PC-9 (cell line): ENCODE results near the gene TBC1D22A. TPM values are rescaled to one million over a fixed set of nuclear protein-coding genes. Genes with fewer than 3 reads are reported as not detected.

Experiments used
- BruUV-seq: library from RNA; stranded (reverse); fragments of 400-500 nt; replicated peaks from 2 replicates; lab custom pipeline; 2021; lab: Mats Ljungman, UMichigan
- CTCF ChIA-PET: fragments of 300-600 bp; sonication (Branson Sonifier 250); formaldehyde crosslinking; loops from one replicate; lab custom pipeline; 2022; ENCODE audit warnings: antibody characterized with exemption; lab: Charles Lee
- POLR2A ChIA-PET: fragments of 300-600 bp; sonication (Branson Sonifier 250); formaldehyde crosslinking; loops from one replicate; lab custom pipeline; 2022; ENCODE audit warnings: antibody characterized with exemption; ENCODE audit not compliant: unreplicated experiment; lab: Charles Lee
- DNase-seq, 2 experiments: peaks; one replicate each; pipeline versions ENCODE4 v3.0.0 to v3.0.0-alpha.2; 2015 to 2022; ENCODE audit warnings: mixed read lengths in 1 of 2
- H2AFZ ChIP-seq: fragments of 200-600 bp; sonication (generic); 2 replicates; pipeline ENCODE4 v1.8.1; 2017; ENCODE audit warnings: antibody characterized with exemption
- H3F3A ChIP-seq: fragments of 200-600 bp; sonication (generic); 2 replicates; pipeline ENCODE4 v1.8.1; 2017; ENCODE audit warnings: antibody characterized with exemption, mild to moderate bottlenecking, low read depth; ENCODE audit not compliant: insufficient read depth
- H3K27ac ChIP-seq: fragments of 200-600 bp; sonication (generic); 2 replicates; pipeline ENCODE4 v1.6.1; 2016; ENCODE audit warnings: mixed run types
- H3K27me3 ChIP-seq: fragments of 200-600 bp; sonication (generic); 2 replicates; pipeline ENCODE4 v1.6.1; 2016; ENCODE audit warnings: low read depth, mixed run types; ENCODE audit not compliant: insufficient read depth
- H3K36me3 ChIP-seq: fragments of 200-600 bp; sonication (generic); 2 replicates; pipeline ENCODE4 v1.6.1; 2016; ENCODE audit warnings: low read depth, mixed run types
- H3K4me1 ChIP-seq: fragments of 200-600 bp; sonication (generic); replicated peaks from 2 replicates; pipeline ENCODE4 v1.6.1; 2016; ENCODE audit warnings: mixed run types; ENCODE audit not compliant: insufficient read depth
- H3K4me2 ChIP-seq: fragments of 200-600 bp; sonication (generic); 2 replicates; pipeline ENCODE4 v1.6.1; 2017; ENCODE audit warnings: mixed run types
- H3K4me3 ChIP-seq: fragments of 200-600 bp; sonication (generic); 2 replicates; pipeline ENCODE4 v1.6.1; 2016; ENCODE audit warnings: mixed run types
- H3K79me2 ChIP-seq: fragments of 200-600 bp; sonication (generic); 2 replicates; pipeline ENCODE4 v1.6.1; 2017; ENCODE audit warnings: low read depth, mixed run types
- H3K9me2 ChIP-seq: fragments of 200-600 bp; sonication (generic); 2 replicates; pipeline ENCODE4 v1.8.1; 2017; ENCODE audit warnings: mild to moderate bottlenecking; ENCODE audit not compliant: insufficient read depth
- H3K9me3 ChIP-seq: fragments of 200-600 bp; sonication (generic); 2 replicates; pipeline ENCODE4 v1.8.1; 2016; ENCODE audit warnings: low read depth; ENCODE audit not compliant: insufficient read depth
- H4K20me1 ChIP-seq: fragments of 200-600 bp; sonication (generic); 2 replicates; pipeline ENCODE4 v1.8.1; 2017; ENCODE audit not compliant: insufficient read depth
- EZH2 ChIP-seq: fragments of 200-600 bp; sonication (generic); IDR thresholded peaks from 2 replicates; pipeline ENCODE4 v1.8.0; 2017; ENCODE audit warnings: antibody characterized with exemption, low read depth
- intact Hi-C: fragments of 100-400 bp; cut with micrococcal nuclease; formaldehyde crosslinking; loops from one replicate; pipeline ENCODE4 v1.10.0; 2022; ENCODE audit not compliant: unreplicated experiment
- total RNA-seq: library from RNA; stranded (reverse); gene quantifications from 2 replicates; pipeline ENCODE4 v1.2.3, GENCODE V29; 2021
- TF ChIP-seq, protein P1 (sequence below): fragments of 200-600 bp; sonication (generic); conservative IDR thresholded peaks from 2 replicates; pipeline ENCODE4 v1.6.1; 2017; ENCODE audit warnings: mixed run types, antibody characterized with exemption, mild to moderate bottlenecking, moderate library complexity

The TBC1D22A gene
- total RNA-seq, 1 experiment from 2014 or later = 40.3 TPM

DNA sequence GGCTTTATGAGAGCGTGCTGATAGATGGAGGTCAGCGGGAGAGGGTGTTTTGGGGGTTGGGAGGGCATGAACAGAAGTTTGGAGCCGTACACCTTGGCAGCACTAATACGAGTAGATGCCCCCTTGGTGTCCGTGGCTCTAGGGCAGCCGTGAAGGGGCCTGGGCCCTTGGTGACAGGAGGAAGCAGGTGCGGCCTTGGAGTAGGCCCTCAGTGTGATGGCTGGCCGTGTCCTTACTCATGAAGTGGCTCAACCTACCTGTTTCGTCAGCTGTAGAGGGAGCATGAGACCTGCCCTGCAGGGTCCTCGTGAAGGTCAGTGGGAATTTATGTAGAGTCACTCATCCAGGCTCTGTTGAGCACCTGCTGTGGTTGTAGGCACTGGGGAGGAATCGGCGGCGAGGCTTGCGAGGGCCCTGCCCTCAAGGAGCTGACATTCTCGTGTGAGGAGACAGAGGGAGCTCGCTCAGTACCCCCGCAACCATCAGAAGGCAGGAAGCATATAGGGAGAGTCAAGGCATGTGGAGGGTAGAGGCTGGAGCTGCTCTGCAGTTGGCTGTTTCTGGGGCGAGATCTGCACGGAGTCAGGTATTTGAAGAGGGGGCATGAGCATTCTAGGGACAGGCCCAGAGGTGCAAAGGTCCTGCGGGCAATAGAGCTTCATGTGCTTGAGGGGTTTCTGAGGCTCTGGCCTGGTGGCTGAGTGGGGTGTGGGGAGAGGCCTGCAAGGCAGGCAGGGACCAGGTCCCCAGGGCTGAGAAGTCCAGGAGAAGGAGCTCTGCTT lies 39.6 kb downstream of the TBC1D22A start:
- CTCF ChIA-PET = no interaction called here
- intact Hi-C loops = no loop called here
- H4K20me1 ChIP-seq = peaks cover 44% of the 10 kb centered on the region

GRCh38 chr22:46802608-46803027 lies 40.2 kb downstream of the TBC1D22A start:
- Histone ChIP-seq H4K20me1 (peaks cover 46% of the 10 kb centered on the region), H2AFZ (no peak overlapping the region), H3K27me3 (no peaks in the 10 kb centered on the region), H3F3A (peaks cover 13% of the 10 kb centered on the region), H3K9me2 (no peaks in the 10 kb centered on the region), H3K4me3 (no peak overlapping the region), H3K79me2 (peaks cover 6% of the 10 kb centered on the region; the same call in 1 of the 2 replicates), H3K4me2 (no peak overlapping the region), H3K4me1 (no peaks in the 10 kb centered on the region), H3K9me3 (no peaks in the 10 kb centered on the region), H3K36me3 (no peaks in the 10 kb centered on the region; the same call in 1 of the 2 replicates), H3K27ac (no peak overlapping the region)
- CTCF ChIA-PET = interaction anchor here (0.7 to 1.0 kb wide), 2 partner anchors 248 to 398 kb away, joined by 3 to 5 read pairs; no protein-coding TSS in a partner anchor
- intact Hi-C loops = no loop called here
- POLR2A ChIA-PET = no interaction called here
- no peak for DNase-seq
- BruUV-seq = no TSS peak
- TF ChIP-seq EZH2 = no peak
- TF ChIP-seq, protein P1, sequence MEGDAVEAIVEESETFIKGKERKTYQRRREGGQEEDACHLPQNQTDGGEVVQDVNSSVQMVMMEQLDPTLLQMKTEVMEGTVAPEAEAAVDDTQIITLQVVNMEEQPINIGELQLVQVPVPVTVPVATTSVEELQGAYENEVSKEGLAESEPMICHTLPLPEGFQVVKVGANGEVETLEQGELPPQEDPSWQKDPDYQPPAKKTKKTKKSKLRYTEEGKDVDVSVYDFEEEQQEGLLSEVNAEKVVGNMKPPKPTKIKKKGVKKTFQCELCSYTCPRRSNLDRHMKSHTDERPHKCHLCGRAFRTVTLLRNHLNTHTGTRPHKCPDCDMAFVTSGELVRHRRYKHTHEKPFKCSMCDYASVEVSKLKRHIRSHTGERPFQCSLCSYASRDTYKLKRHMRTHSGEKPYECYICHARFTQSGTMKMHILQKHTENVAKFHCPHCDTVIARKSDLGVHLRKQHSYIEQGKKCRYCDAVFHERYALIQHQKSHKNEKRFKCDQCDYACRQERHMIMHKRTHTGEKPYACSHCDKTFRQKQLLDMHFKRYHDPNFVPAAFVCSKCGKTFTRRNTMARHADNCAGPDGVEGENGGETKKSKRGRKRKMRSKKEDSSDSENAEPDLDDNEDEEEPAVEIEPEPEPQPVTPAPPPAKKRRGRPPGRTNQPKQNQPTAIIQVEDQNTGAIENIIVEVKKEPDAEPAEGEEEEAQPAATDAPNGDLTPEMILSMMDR = no peak

More for the DNA sequence above, 39.6 kb downstream of the TBC1D22A start:
- H3F3A ChIP-seq = peaks cover 14% of the 10 kb centered on the region
- H3K4me1 ChIP-seq = no peaks in the 10 kb centered on the region
- no peaks in the 10 kb centered on the region; the same call in 1 of the 2 replicates for H3K36me3 ChIP-seq
- POLR2A ChIA-PET = no interaction called here
- no peaks in the 10 kb centered on the region for H3K9me3 ChIP-seq
- H3K79me2 ChIP-seq = peaks cover 6% of the 10 kb centered on the region; the same call in 1 of the 2 replicates
- no peak overlapping the region for H3K4me3 ChIP-seq
- no peaks in the 10 kb centered on the region for H3K27me3 ChIP-seq
- H3K27ac ChIP-seq = no peak overlapping the region
- DNase-seq = no peak
- no peaks in the 10 kb centered on the region for H3K9me2 ChIP-seq
- no TSS peak for BruUV-seq
- no peak overlapping the region for H2AFZ ChIP-seq
- TF ChIP-seq EZH2 = no peak
- TF ChIP-seq, protein P1 = no peak
- H3K4me2 ChIP-seq = no peak overlapping the region

GRCh38 chr22:46803031-46803880 lies 40.8 kb downstream of the TBC1D22A start:
- ChIA-PET CTCF (interaction anchor here (0.6 to 1.0 kb wide), 4 partner anchors 26 to 398 kb away, joined by 3 to 5 read pairs (median 4); no protein-coding TSS in a partner anchor), POLR2A (interaction anchor here (0.9 kb wide), 1 partner anchor 27 kb away, joined by 3 read pairs; no protein-coding TSS in a partner anchor)
- 0 out of 2 replicates have a peak overlapping the region, but pooled peaks have one; percentile 17 for H3K4me2 ChIP-seq
- no peaks in the 10 kb centered on the region for H3K9me3 ChIP-seq
- H3K9me2 ChIP-seq = no peaks in the 10 kb centered on the region
- intact Hi-C loops = no loop called here
- peaks cover 6% of the 10 kb centered on the region; the same call in 1 of the 2 replicates for H3K79me2 ChIP-seq
- H3K27ac ChIP-seq = no peak overlapping the region
- no peaks in the 10 kb centered on the region for H3K4me1 ChIP-seq
- no peaks in the 10 kb centered on the region for H3K27me3 ChIP-seq
- no peaks in the 10 kb centered on the region; the same call in 1 of the 2 replicates for H3K36me3 ChIP-seq
- H3K4me3 ChIP-seq = no peak overlapping the region
- no peak for TF ChIP-seq EZH2
- TF ChIP-seq, protein P1 = peak; percentile 99
- no TSS peak for BruUV-seq
- no peak overlapping the region for H2AFZ ChIP-seq
- H3F3A ChIP-seq = peaks cover 10% of the 10 kb centered on the region
- peak; percentile 45 to 50 for DNase-seq
- peaks cover 43% of the 10 kb centered on the region for H4K20me1 ChIP-seq
